Measurements from ENCODE around the gene GALNS.

DNA sequence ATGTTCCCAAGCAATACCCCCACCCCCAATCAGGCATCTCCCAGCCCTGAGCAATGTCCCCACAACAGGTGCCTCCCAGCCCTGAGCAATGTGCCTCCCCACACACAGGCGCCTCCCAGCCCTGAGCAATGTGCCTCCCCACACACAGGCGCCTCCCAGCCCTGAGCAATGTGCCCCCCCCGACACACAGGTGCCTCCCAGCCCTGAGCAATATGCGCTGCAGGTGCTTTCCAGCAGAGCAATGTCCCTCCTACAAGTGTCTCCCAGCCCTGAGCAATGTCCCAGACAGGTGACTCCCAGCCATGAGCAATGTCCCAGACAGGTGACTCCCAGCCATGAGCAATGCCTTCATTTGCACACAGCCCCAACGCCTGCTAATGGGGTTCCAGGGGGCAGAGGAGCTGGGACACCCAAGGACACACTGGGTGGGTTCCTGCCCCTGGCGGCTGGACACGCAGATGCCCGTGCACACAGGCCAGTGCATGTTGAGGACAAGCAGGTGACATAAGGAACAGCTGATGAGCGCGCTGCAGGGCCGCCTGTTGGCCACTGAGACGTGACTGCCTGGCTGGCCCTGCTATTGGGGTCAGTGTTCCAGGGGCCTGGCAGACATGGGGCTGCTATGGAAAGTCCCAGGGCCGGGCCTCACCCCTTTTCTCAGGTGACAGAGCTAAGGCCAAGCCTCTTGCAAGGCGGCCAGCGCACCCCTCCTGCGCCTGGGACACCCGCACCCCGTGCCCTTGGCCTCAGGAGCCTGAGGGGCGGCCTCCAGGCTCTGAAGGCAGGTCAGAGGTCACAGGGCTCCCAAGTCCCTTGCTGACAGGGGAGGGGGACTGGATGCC, 36.6 kb upstream of the GALNS start:
- TF ChIP-seq, protein P1, sequence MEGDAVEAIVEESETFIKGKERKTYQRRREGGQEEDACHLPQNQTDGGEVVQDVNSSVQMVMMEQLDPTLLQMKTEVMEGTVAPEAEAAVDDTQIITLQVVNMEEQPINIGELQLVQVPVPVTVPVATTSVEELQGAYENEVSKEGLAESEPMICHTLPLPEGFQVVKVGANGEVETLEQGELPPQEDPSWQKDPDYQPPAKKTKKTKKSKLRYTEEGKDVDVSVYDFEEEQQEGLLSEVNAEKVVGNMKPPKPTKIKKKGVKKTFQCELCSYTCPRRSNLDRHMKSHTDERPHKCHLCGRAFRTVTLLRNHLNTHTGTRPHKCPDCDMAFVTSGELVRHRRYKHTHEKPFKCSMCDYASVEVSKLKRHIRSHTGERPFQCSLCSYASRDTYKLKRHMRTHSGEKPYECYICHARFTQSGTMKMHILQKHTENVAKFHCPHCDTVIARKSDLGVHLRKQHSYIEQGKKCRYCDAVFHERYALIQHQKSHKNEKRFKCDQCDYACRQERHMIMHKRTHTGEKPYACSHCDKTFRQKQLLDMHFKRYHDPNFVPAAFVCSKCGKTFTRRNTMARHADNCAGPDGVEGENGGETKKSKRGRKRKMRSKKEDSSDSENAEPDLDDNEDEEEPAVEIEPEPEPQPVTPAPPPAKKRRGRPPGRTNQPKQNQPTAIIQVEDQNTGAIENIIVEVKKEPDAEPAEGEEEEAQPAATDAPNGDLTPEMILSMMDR (IDR thresholded peaks at IDR 0.05; ENCODE audit: insufficient read depth, low read length, poor library complexity, severe bottlenecking), result no peak
- no peak for TF ChIP-seq EZH2phosphoT487 (conservative IDR thresholded peaks at IDR 0.05; ENCODE audit: low read length)

Measured in SU-DHL-6 (cell line).